ENCODE results near the gene R3HDM2.

DNA sequence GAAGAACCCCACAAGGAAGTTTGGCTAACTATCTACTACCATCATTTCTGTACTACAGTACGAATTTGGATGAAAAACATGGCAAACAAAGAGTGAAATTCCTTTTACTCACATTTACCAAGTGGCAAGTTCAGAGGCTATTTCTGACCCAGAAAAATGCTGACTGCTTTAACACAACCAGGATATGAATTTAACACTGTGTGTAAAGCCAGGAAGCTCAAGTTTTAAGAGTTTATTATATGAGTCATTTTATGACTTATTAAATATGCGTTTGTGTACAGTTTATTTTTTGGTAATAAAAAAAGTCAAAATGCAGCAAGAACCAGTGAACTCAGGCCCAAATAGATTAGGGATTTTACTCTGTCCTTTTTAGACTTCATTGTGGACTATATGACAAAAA is 121.4 kb downstream of the R3HDM2 start:
- no peak for TF ChIP-seq CTCF (IDR thresholded peaks at IDR 0.05)
- TF ChIP-seq POLR2A (IDR thresholded peaks at IDR 0.05) = no peak
